SJSA1 (cell line): ENCODE data around the gene DHFR. TPM values are rescaled to one million over a fixed set of nuclear protein-coding genes. Genes with fewer than 3 reads are reported as not detected.

ENCODE experiments used
- DNase-seq, 2 experiments: peaks; one replicate each; pipeline ENCODE4 v3.0.0-alpha.2; 2015 to 2020; ENCODE audit warnings: low spot score in 2 of 2, low read depth in 1 of 2
- H3K27ac ChIP-seq: fragments of 250-450 bp; sonication (Bioruptor Pico); 2 replicates; pipeline ENCODE4 v1.5.1; 2020; ENCODE audit warnings: mild to moderate bottlenecking, moderate library complexity
- H3K27me3 ChIP-seq: fragments of 250-450 bp; sonication (Bioruptor Pico); replicated peaks from 2 replicates; pipeline ENCODE4 v1.5.1; 2020; ENCODE audit warnings: mild to moderate bottlenecking, moderate library complexity
- H3K36me3 ChIP-seq: fragments of 250-450 bp; sonication (Bioruptor Pico); 2 replicates; pipeline ENCODE4 v1.5.1; 2020; ENCODE audit warnings: mild to moderate bottlenecking
- H3K4me1 ChIP-seq: fragments of 250-450 bp; sonication (Bioruptor Pico); replicated peaks from 2 replicates; pipeline ENCODE4 v1.6.1; 2021; ENCODE audit warnings: mild to moderate bottlenecking
- H3K4me3 ChIP-seq: fragments of 250-450 bp; sonication (Bioruptor Pico); 2 replicates; pipeline ENCODE4 v1.5.1; 2020; ENCODE audit warnings: mild to moderate bottlenecking
- H3K9me3 ChIP-seq: fragments of 250-450 bp; sonication (Bioruptor Pico); replicated peaks from 2 replicates; pipeline ENCODE4 v1.5.1; 2020; ENCODE audit warnings: mild to moderate bottlenecking
- total RNA-seq: library from RNA; depleted of rRNA; stranded (reverse); fragments of >200 nt; shearing (Covaris generic); gene quantifications from 2 replicates; pipeline ENCODE4 v1.2.3, GENCODE V29; 2014; rRNA removed

Gene DHFR
- 145 and 147 TPM in 2 replicates for total RNA-seq

- peaks cover 39% of the 10 kb centered on the region for H3K36me3 ChIP-seq
- H3K9me3 ChIP-seq = no peaks in the 10 kb centered on the region
- no peaks in the 10 kb centered on the region for H3K27me3 ChIP-seq
- H3K27ac ChIP-seq = peak within 1 kb of the TSS; percentile 88
- peak within 1 kb of the TSS; percentile 95 for H3K4me3 ChIP-seq
- peak; percentile 89 for DNase-seq
- H3K4me1 ChIP-seq = peaks cover 20% of the 10 kb centered on the region
These were observed at the start of gene DHFR, which contains the start of gene MSH3 for GRCh38 chr5:80654391-80655230. DHFR (minus strand) TSS chr5:80654983; CDS start chr5:80654489, 494 bp downstream. MSH3 (plus strand) TSS chr5:80654652; CDS start chr5:80654728, 76 bp downstream.

DNA sequence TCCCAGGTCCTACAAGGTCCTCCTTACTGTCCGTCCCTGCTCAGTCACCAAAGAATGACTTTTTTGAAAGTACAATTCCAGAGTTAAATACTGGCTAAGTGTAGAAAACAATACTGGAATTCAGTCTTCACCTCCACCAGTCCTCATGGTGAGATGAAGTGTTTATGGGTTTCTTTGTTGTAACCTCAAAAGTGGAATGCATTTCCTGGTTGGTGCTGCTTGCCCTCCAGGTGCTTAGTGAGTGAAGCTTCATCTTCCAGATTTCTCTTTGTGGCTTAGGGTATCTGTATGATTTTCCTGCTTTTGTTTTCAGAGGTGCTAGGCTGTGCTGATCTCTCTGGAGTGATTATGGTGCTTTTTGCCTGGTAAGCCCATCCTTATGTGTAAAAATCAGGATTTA lies 49.4 kb upstream of the DHFR start:
- H3K27ac ChIP-seq = no peak overlapping the region
- H3K36me3 ChIP-seq = 0 out of 2 replicates have a peak, but pooled peaks cover 3% of the 10 kb centered on the region
- H3K4me3 ChIP-seq = no peak overlapping the region
- 0 out of 2 replicates have a peak, but pooled peaks cover 4% of the 10 kb centered on the region for H3K9me3 ChIP-seq
- no peaks in the 10 kb centered on the region for H3K27me3 ChIP-seq
- peaks cover 20% of the 10 kb centered on the region for H3K4me1 ChIP-seq
- no peak for DNase-seq

DNA sequence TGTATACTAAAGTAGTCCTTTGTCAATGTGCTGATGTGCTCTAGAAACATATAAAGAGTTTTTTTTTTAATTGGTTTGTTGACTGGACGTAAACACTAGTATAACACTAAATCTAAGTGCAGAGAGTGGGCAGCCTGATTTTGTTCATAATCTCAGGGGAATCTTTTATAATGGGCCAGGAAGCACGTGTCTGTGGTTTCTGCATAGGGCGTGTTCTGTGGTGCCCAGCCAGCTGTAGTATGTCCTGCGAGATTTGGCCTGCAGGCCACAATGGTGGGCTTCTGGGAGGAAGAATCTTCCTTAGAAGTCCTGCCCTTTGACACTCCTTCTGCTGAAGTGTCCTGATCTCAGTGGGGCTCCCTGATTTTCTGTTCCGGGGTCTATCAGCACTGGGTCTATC lies 49.0 kb upstream of the DHFR start:
- DNase-seq = no peak
- Histone ChIP-seq H3K4me3 (no peak overlapping the region), H3K27ac (no peak overlapping the region)

GRCh38 chr5:80703291-80703690 lies 48.5 kb upstream of the DHFR start:
- 0 out of 2 replicates have a peak, but pooled peaks cover 3% of the 10 kb centered on the region for H3K36me3 ChIP-seq
- H3K9me3 ChIP-seq = 0 out of 2 replicates have a peak, but pooled peaks cover 4% of the 10 kb centered on the region
- H3K27me3 ChIP-seq = no peaks in the 10 kb centered on the region
- H3K4me3 ChIP-seq = no peak overlapping the region
- H3K27ac ChIP-seq = no peak overlapping the region
- peaks cover 20% of the 10 kb centered on the region for H3K4me1 ChIP-seq
- no peak for DNase-seq

More for the DNA sequence above, 49.0 kb upstream of the DHFR start:
- Histone ChIP-seq H3K27me3 (no peaks in the 10 kb centered on the region), H3K4me1 (peaks cover 20% of the 10 kb centered on the region), H3K9me3 (0 out of 2 replicates have a peak, but pooled peaks cover 4% of the 10 kb centered on the region), H3K36me3 (0 out of 2 replicates have a peak, but pooled peaks cover 3% of the 10 kb centered on the region)

DNA sequence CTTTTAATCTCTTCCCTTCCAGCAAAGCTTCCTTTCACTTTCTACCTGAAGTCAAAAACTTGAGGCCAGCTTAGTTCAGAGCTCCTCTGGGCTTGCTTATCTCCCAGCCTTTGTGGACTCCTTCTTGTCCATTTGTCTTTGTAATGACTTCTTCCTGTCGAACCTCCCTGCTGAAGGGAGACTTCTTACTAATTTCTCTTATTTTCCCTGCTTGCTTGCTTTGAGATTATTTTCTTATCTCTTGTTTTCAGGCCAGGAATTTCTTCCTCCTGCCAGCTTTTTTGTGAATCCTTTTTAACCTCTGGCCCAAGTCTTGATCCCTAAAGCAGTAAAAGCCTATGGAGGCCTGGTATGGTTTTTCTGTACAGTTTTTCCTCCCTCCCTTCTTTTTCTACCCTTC lies 46.8 kb upstream of the DHFR start:
- H3K27ac ChIP-seq = no peak overlapping the region
- H3K36me3 ChIP-seq = 0 out of 2 replicates have a peak, but pooled peaks cover 6% of the 10 kb centered on the region
- no peak overlapping the region for H3K4me3 ChIP-seq
- peaks cover 16% of the 10 kb centered on the region for H3K4me1 ChIP-seq
- 0 out of 2 replicates have a peak, but pooled peaks cover 4% of the 10 kb centered on the region for H3K9me3 ChIP-seq
- DNase-seq = no peak
- no peaks in the 10 kb centered on the region for H3K27me3 ChIP-seq

DNA sequence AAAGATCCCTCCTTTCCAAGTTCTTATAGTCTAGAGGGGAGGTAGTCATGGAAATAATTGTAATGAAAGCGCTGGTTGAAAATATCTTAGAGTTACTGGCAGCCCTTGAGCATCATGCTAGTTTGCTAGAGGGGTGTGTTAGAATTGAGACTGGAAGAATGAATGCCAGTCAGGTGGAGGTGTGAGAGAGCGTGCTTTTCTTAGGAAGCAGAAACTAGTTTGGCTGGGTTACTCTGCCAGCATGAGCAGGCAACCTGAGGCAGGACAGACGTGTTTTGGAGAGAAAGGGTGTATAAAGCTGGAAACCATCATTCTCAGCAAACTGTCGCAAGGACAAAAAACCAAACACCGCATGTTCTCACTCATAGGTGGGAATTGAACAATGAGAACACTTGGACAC lies 43.6 kb upstream of the DHFR start:
- 0 out of 2 replicates have a peak, but pooled peaks cover 3% of the 10 kb centered on the region for H3K36me3 ChIP-seq
- H3K4me3 ChIP-seq = no peak overlapping the region
- H3K27ac ChIP-seq = no peak overlapping the region
- no peaks in the 10 kb centered on the region for H3K9me3 ChIP-seq
- no peaks in the 10 kb centered on the region for H3K27me3 ChIP-seq
- H3K4me1 ChIP-seq = no peaks in the 10 kb centered on the region
- DNase-seq = no peak

DNA sequence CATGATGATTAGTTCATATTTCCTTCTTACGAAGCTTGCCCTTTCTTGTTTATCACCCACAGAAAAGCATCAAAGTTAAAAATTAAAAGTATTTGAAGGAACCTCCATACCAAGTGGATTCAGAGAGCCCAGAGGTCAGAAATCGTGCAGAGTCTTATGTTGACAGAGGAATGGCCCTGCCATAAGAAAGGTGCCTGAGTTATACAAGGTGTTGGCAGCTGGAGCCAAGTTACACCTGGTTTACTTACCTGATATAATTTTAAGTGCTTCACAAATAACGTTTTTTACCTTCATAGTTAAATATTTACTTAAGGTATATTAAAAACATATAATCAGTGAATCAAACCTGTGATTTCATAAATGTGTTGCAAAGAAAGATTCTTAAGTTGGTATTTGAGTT lies 42.3 kb upstream of the DHFR start:
- Histone ChIP-seq H3K27me3 (no peaks in the 10 kb centered on the region), H3K27ac (no peak overlapping the region), H3K9me3 (no peaks in the 10 kb centered on the region), H3K4me1 (no peaks in the 10 kb centered on the region), H3K36me3 (0 out of 2 replicates have a peak, but pooled peaks cover 3% of the 10 kb centered on the region), H3K4me3 (no peak overlapping the region)
- no peak for DNase-seq

DNA sequence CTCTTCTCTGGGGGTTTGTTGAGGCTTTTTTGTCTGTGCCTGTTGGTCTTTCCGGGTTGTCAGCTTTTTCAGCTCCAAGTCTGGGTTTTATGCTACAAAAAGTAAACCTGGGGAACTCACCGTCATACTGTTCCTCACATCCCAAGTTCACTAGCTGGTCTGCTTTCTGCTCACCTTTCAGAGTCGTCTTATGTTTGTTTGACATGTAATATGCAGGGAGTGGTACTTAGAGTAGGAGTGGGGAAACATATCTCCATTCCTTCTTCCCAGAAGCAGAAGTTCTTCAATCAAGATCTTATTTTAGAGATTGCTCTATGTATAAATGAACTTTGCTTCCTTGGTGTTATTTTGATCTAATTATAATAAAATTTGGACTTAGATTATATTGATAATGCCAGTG lies 41.7 kb upstream of the DHFR start:
- Histone ChIP-seq H3K9me3 (no peaks in the 10 kb centered on the region), H3K4me3 (no peak overlapping the region), H3K36me3 (0 out of 2 replicates have a peak, but pooled peaks cover 3% of the 10 kb centered on the region), H3K27ac (no peak overlapping the region), H3K27me3 (no peaks in the 10 kb centered on the region), H3K4me1 (no peaks in the 10 kb centered on the region)
- no peak for DNase-seq

- no peak overlapping the region for H3K27ac ChIP-seq
- no peaks in the 10 kb centered on the region for H3K27me3 ChIP-seq
- H3K4me3 ChIP-seq = no peak overlapping the region
These were observed 40.9 kb upstream of the DHFR start for GRCh38 chr5:80695666-80696065.

DNA sequence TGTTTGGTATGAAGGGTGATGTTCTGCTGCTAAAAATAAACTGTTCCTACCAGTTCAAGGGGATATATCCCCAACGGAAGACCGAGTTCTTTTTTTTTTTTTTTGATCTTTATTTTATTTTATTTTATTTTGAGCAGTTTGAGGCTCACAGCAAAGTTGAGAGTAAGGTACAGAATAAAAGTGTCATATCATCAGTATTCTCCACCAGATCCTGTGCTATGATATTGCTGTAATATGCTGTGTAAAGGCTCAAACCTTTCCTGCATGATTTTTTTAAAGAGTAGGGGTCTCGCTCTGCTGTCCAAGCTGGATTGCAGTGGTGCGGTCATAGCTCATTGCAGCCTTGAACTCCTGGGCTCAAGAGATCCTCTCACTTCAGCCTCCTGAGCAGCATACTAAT lies 34.8 kb upstream of the DHFR start:
- Histone ChIP-seq H3K27me3 (no peaks in the 10 kb centered on the region), H3K4me3 (no peak overlapping the region), H3K36me3 (no peaks in the 10 kb centered on the region), H3K4me1 (no peaks in the 10 kb centered on the region), H3K27ac (no peak overlapping the region), H3K9me3 (no peaks in the 10 kb centered on the region)
- no peak for DNase-seq

More at GRCh38 chr5:80695666-80696065, 40.9 kb upstream of the DHFR start:
- DNase-seq = no peak
- 0 out of 2 replicates have a peak, but pooled peaks cover 3% of the 10 kb centered on the region for H3K36me3 ChIP-seq
- H3K9me3 ChIP-seq = no peaks in the 10 kb centered on the region
- no peaks in the 10 kb centered on the region for H3K4me1 ChIP-seq

GRCh38 chr5:80688648-80689420 lies 34.1 kb upstream of the DHFR start:
- Histone ChIP-seq H3K4me1 (no peaks in the 10 kb centered on the region), H3K27ac (no peak overlapping the region), H3K27me3 (no peaks in the 10 kb centered on the region), H3K9me3 (no peaks in the 10 kb centered on the region), H3K4me3 (no peak overlapping the region), H3K36me3 (no peaks in the 10 kb centered on the region)
- no peak for DNase-seq

GRCh38 chr5:80686757-80687156 lies 32.0 kb upstream of the DHFR start:
- Histone ChIP-seq H3K36me3 (peaks cover 9% of the 10 kb centered on the region), H3K27ac (no peak overlapping the region), H3K4me3 (no peak overlapping the region), H3K9me3 (no peaks in the 10 kb centered on the region), H3K4me1 (no peaks in the 10 kb centered on the region), H3K27me3 (no peaks in the 10 kb centered on the region)
- no peak for DNase-seq

DNA sequence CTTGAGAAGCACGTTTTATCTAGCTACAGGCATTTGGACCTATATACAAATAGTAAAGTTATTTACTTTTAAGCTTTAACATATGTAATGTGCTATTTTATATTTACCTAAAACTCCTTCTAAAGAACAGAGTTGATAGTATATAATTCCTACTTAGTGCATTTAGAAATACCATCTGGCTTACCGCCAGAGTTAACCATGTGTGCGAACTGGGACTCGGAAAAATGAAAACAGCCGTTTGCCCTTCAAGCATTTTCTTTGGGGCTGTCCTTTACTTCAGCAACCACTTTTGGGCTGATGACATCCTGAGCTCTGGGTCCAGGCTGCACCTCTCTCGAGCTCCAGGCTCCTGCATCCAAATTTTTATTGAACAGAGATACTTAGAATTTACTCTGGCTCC lies 21.9 kb upstream of the DHFR start:
- Histone ChIP-seq H3K27ac (no peak overlapping the region), H3K4me1 (no peaks in the 10 kb centered on the region), H3K27me3 (no peaks in the 10 kb centered on the region), H3K9me3 (no peaks in the 10 kb centered on the region), H3K36me3 (peaks cover 47% of the 10 kb centered on the region), H3K4me3 (no peak overlapping the region)
- DNase-seq = no peak
